ENCODE measurements around the gene CAMKK1. TPM values are rescaled to one million over a fixed set of nuclear protein-coding genes. Genes with fewer than 3 reads are reported as not detected.
"Not testable (repeated sequence)": the region's sequence is repeated elsewhere in the genome, so short reads cannot be mapped to it uniquely, and the experiment has no call there.

Gene CAMKK1
- total and polyA plus RNA-seq, 5 donors, result 4.2 to 6.7 (median 5.8) TPM

GRCh38 chr17:3860939-3861700, 31.7 kb downstream of the CAMKK1 start:
- DNase-seq, result peak in 2 of 3 donors; percentile 36 to 44
- Histone ChIP-seq H3K4me1 (ENCODE audit: control insufficient read depth, insufficient read depth, low read length) (no peaks in the 10 kb centered on the region), H3K27me3 (ENCODE audit: control insufficient read depth, insufficient read depth) (no peaks in the 10 kb centered on the region), H3K27ac (ENCODE audit: low read length) (no peak overlapping the region), H3K9me3 (ENCODE audit: control insufficient read depth, low read length) (no peaks in the 10 kb centered on the region), H3K4me3 (ENCODE audit: low read length) (no peak overlapping the region)
- intact Hi-C loops (cut with DNase I), result loop anchor here in 3 of 4 donors (5.0 to 10.0 kb wide), 2 partner anchors 144 to 146 kb away; no protein-coding TSS in a partner anchor
- WGBS, result 88% methylated on average over 30 of the region's 30 CpGs
- ATAC-seq, result no peak

GRCh38 chr17:3859940-3860339, 32.9 kb downstream of the CAMKK1 start:
- no peak overlapping the region for H3K4me3 ChIP-seq (ENCODE audit: low read length)
- H3K9me3 ChIP-seq (ENCODE audit: control insufficient read depth, low read length), result no peaks in the 10 kb centered on the region
- no peak overlapping the region for H3K27ac ChIP-seq (ENCODE audit: low read length)
- intact Hi-C loops (cut with DNase I), result loop anchor here in 3 of 4 donors (5.0 to 10.0 kb wide), 2 partner anchors 145 to 147 kb away; no protein-coding TSS in a partner anchor
- 69% methylated on average over 9 of the region's 9 CpGs for WGBS
- DNase-seq (peak in 1 of 3 donors; percentile 59), ATAC-seq (no peak)
- no peaks in the 10 kb centered on the region for H3K27me3 ChIP-seq (ENCODE audit: control insufficient read depth, insufficient read depth)
- no peaks in the 10 kb centered on the region for H3K4me1 ChIP-seq (ENCODE audit: control insufficient read depth, insufficient read depth, low read length)

- intact Hi-C loops (cut with DNase I), result no loop called here
- Histone ChIP-seq H3K4me1 (ENCODE audit: control insufficient read depth, insufficient read depth, low read length) (no peaks in the 10 kb centered on the region), H3K9me3 (ENCODE audit: control insufficient read depth, low read length) (no peaks in the 10 kb centered on the region), H3K27me3 (ENCODE audit: control insufficient read depth, insufficient read depth) (no peaks in the 10 kb centered on the region), H3K4me3 (ENCODE audit: low read length) (no peak overlapping the region), H3K27ac (ENCODE audit: low read length) (no peak overlapping the region)
- DNase-seq (peak in 2 of 3 donors; percentile 4 to 38), ATAC-seq (peak in 1 of 2 donors; percentile 21)
- WGBS, result 79% methylated on average over 16 of the region's 16 CpGs
Measured at GRCh38 chr17:3857261-3858105, 35.4 kb downstream of the CAMKK1 start.

GRCh38 chr17:3854204-3854603, 38.6 kb downstream of the CAMKK1 start:
- H3K27me3 ChIP-seq (ENCODE audit: control insufficient read depth, insufficient read depth); H3K4me3 ChIP-seq (ENCODE audit: low read length); H3K9me3 ChIP-seq (ENCODE audit: control insufficient read depth, low read length); H3K4me1 ChIP-seq (ENCODE audit: control insufficient read depth, insufficient read depth, low read length); ATAC-seq; intact Hi-C loops (cut with DNase I); H3K27ac ChIP-seq (ENCODE audit: low read length): not testable (repeated sequence)
- peak in 1 of 3 donors; percentile 44 for DNase-seq
- WGBS, result 91% methylated on average over 29 of the region's 36 CpGs

- intact Hi-C loops (cut with DNase I), result no loop called here
- no peaks in the 10 kb centered on the region for H3K9me3 ChIP-seq (ENCODE audit: control insufficient read depth, low read length)
- peak in 1 of 2 donors; percentile 34 for ATAC-seq
- no peak overlapping the region for H3K4me3 ChIP-seq (ENCODE audit: low read length)
- H3K4me1 ChIP-seq (ENCODE audit: control insufficient read depth, insufficient read depth, low read length), result no peaks in the 10 kb centered on the region
- H3K27ac ChIP-seq (ENCODE audit: low read length), result no peak overlapping the region
- no peaks in the 10 kb centered on the region for H3K27me3 ChIP-seq (ENCODE audit: control insufficient read depth, insufficient read depth)
- peak in 2 of 3 donors; percentile 26 to 37 for DNase-seq
- 62% methylated on average over 10 of the region's 10 CpGs for WGBS
Measured at GRCh38 chr17:3852561-3852960, 40.3 kb downstream of the CAMKK1 start.

GRCh38 chr17:3851461-3852100, 41.3 kb downstream of the CAMKK1 start:
- intact Hi-C loops (cut with DNase I), result no loop called here
- Histone ChIP-seq H3K4me3 (ENCODE audit: low read length) (no peak overlapping the region), H3K4me1 (ENCODE audit: control insufficient read depth, insufficient read depth, low read length) (no peaks in the 10 kb centered on the region), H3K9me3 (ENCODE audit: control insufficient read depth, low read length) (no peaks in the 10 kb centered on the region), H3K27ac (ENCODE audit: low read length) (no peak overlapping the region), H3K27me3 (ENCODE audit: control insufficient read depth, insufficient read depth) (no peaks in the 10 kb centered on the region)
- 81% methylated on average over 24 of the region's 24 CpGs for WGBS
- peak in 1 of 3 donors; percentile 27 for DNase-seq
- no peak for ATAC-seq

- Histone ChIP-seq H3K27ac (ENCODE audit: low read length) (no peak overlapping the region), H3K27me3 (ENCODE audit: control insufficient read depth, insufficient read depth) (no peaks in the 10 kb centered on the region), H3K4me3 (ENCODE audit: low read length) (no peak overlapping the region), H3K4me1 (ENCODE audit: control insufficient read depth, insufficient read depth, low read length) (no peaks in the 10 kb centered on the region), H3K9me3 (ENCODE audit: control insufficient read depth, low read length) (no peaks in the 10 kb centered on the region)
- DNase-seq (peak in 2 of 3 donors; percentile 10 to 34), ATAC-seq (no peak)
- intact Hi-C loops (cut with DNase I), result no loop called here
- 77% methylated on average over 9 of the region's 9 CpGs for WGBS
Measured at GRCh38 chr17:3848229-3848835, 44.5 kb downstream of the CAMKK1 start.

GRCh38 chr17:3847165-3847670, 45.6 kb downstream of the CAMKK1 start:
- no peaks in the 10 kb centered on the region for H3K4me1 ChIP-seq (ENCODE audit: control insufficient read depth, insufficient read depth, low read length)
- no peaks in the 10 kb centered on the region for H3K9me3 ChIP-seq (ENCODE audit: control insufficient read depth, low read length)
- WGBS, result 93% methylated on average over 9 of the region's 9 CpGs
- intact Hi-C loops (cut with DNase I), result no loop called here
- no peaks in the 10 kb centered on the region for H3K27me3 ChIP-seq (ENCODE audit: control insufficient read depth, insufficient read depth)
- no peak overlapping the region for H3K27ac ChIP-seq (ENCODE audit: low read length)
- ATAC-seq (no peak), DNase-seq (peak in 2 of 3 donors; percentile 39 to 46)
- H3K4me3 ChIP-seq (ENCODE audit: low read length), result no peak overlapping the region

GRCh38 chr17:3846437-3847164, 46.3 kb downstream of the CAMKK1 start:
- no peak overlapping the region for H3K4me3 ChIP-seq (ENCODE audit: low read length)
- H3K27me3 ChIP-seq (ENCODE audit: control insufficient read depth, insufficient read depth), result no peaks in the 10 kb centered on the region
- DNase-seq (peak in 1 of 3 donors; percentile 41), ATAC-seq (no peak)
- intact Hi-C loops (cut with DNase I), result no loop called here
- H3K4me1 ChIP-seq (ENCODE audit: control insufficient read depth, insufficient read depth, low read length), result no peaks in the 10 kb centered on the region
- no peaks in the 10 kb centered on the region for H3K9me3 ChIP-seq (ENCODE audit: control insufficient read depth, low read length)
- 46% methylated on average over 17 of the region's 17 CpGs for whole genome bisulfite sequencing
- no peak overlapping the region for H3K27ac ChIP-seq (ENCODE audit: low read length)
